SK-N-MC (cell line): ENCODE results near the gene CNOT6.

Experiments used
- EZH2 ChIP-seq: fragments of 200-600 bp; sonication (generic); IDR thresholded peaks from one replicate; pipeline ENCODE4 v1.6.1; 2017; ENCODE audit warnings: antibody characterized with exemption
- POLR2AphosphoS5 ChIP-seq: IDR thresholded peaks from 2 replicates; pipeline ENCODE4 v1.6.1; 2012; ENCODE audit warnings: mild to moderate bottlenecking, low read depth, low read length, borderline replicate concordance

GRCh38 chr5:180553530-180553929 lies 59.4 kb downstream of the CNOT6 start:
- no peak for TF ChIP-seq EZH2
- no peak for TF ChIP-seq POLR2AphosphoS5
